GM12878 (cell line): Measurements from ENCODE around the gene CHERP. TPM values are rescaled to one million over a fixed set of nuclear protein-coding genes. Genes with fewer than 3 reads are reported as not detected.

Source experiments
- BACH1 ChIP-seq: fragments of 450-650 bp; IDR thresholded peaks from 2 replicates; pipeline ENCODE4 v1.6.1; 2017; ENCODE audit warnings: mild to moderate bottlenecking, borderline replicate concordance
- CREM ChIP-seq: IDR thresholded peaks from 2 replicates; pipeline ENCODE4 v1.6.1; 2014; ENCODE audit warnings: antibody characterized with exemption, low read depth
- EED ChIP-seq: sonication (generic); IDR thresholded peaks from 2 replicates; pipeline ENCODE4 v1.6.1; 2016; ENCODE audit warnings: antibody characterized with exemption, low read depth
- ESRRA ChIP-seq: IDR thresholded peaks from 2 replicates; pipeline ENCODE4 v1.6.1; 2012; ENCODE audit warnings: mild to moderate bottlenecking, low read length, improper control_type of control experiment
- FOXK2 ChIP-seq: fragments of 450-650 bp; IDR thresholded peaks from 2 replicates; pipeline ENCODE4 v1.6.1; 2017; ENCODE audit warnings: mild to moderate bottlenecking, moderate library complexity
- KAT2A ChIP-seq: conservative IDR thresholded peaks from 2 replicates; pipeline ENCODE4 v1.6.1; 2011; ENCODE audit warnings: low read depth, low read length; ENCODE audit not compliant: control insufficient read depth
- LARP7 ChIP-seq: fragments of 450-650 bp; IDR thresholded peaks from 2 replicates; pipeline ENCODE4 v1.6.1; 2017; ENCODE audit warnings: mild to moderate bottlenecking
- NFXL1 ChIP-seq: fragments of 450-650 bp; IDR thresholded peaks from 2 replicates; pipeline ENCODE4 v1.6.1; 2017; ENCODE audit warnings: antibody characterized with exemption, mild to moderate bottlenecking, borderline replicate concordance
- NKRF ChIP-seq: fragments of 450-650 bp; conservative IDR thresholded peaks from 2 replicates; pipeline ENCODE4 v1.6.1; 2017; ENCODE audit warnings: mild to moderate bottlenecking, moderate library complexity
- RBBP5 ChIP-seq: fragments of 200-600 bp; sonication (generic); conservative IDR thresholded peaks from 2 replicates; pipeline ENCODE4 v1.6.1; 2016
- SPI1 ChIP-seq: IDR thresholded peaks from 2 replicates; pipeline ENCODE4 v1.6.1; 2011; ENCODE audit warnings: low read depth, mild to moderate bottlenecking, low read length, moderate library complexity, borderline replicate concordance; ENCODE audit not compliant: insufficient read depth
- YY1 ChIP-seq: IDR thresholded peaks from 2 replicates; pipeline ENCODE4 v1.6.1; 2011; ENCODE audit warnings: low read depth, mild to moderate bottlenecking, low read length
- ZBTB4 ChIP-seq: fragments of 450-650 bp; formaldehyde crosslinking; IDR thresholded peaks from 2 replicates; pipeline ENCODE4 v1.4.0; 2022; ENCODE audit warnings: mild to moderate bottlenecking, moderate library complexity
- ZNF24 ChIP-seq: fragments of 450-650 bp; IDR thresholded peaks from 2 replicates; pipeline ENCODE4 v1.6.1; 2017; ENCODE audit warnings: antibody characterized with exemption, mild to moderate bottlenecking
- polyA plus RNA-seq, 11 experiments: library from polyadenylated mRNA; depleted of rRNA in 4 of 11; unstranded in 6 of 11; stranded (reverse) in 5 of 11; fragments of >200 nt; fragmentation: Nextera tagmentation in 4 of 11; fragmentation: Illumina TruSeq in 1 of 11; extraction: Ambion mirVana in 4 of 11; extraction: Trizol in 1 of 11; gene quantifications; 1 replicate in 1 of 11; 2 replicates in 10 of 11; pipeline versions ENCODE4 v1.2.1 to v1.2.3, GENCODE V29; 2011 to 2016; ENCODE audit warnings: inconsistent platforms in 2 of 11, missing spikeins in 2 of 11, low read depth in 1 of 11
- total RNA-seq, 4 experiments: library from RNA; depleted of rRNA in 3 of 4; stranded (reverse); fragments of >200 nt in 3 of 4; fragmentation: Illumina TruSeq in 1 of 4; extraction: Trizol in 1 of 4; gene quantifications; 2 replicates each; pipeline versions ENCODE4 v1.2.1 to v1.2.3, GENCODE V29; 2013 to 2021
- TF ChIP-seq, protein P1 (sequence below): fragments of 150-350 bp; IDR thresholded peaks from 2 replicates; pipeline ENCODE4 v1.6.1; 2016; ENCODE audit warnings: low read depth, low read length
- TF ChIP-seq, protein P2 (sequence below): fragments of 450-650 bp; IDR thresholded peaks from 2 replicates; pipeline ENCODE4 v1.6.1; 2018; ENCODE audit warnings: mild to moderate bottlenecking, low read depth, moderate library complexity; ENCODE audit not compliant: partially characterized antibody
- TF ChIP-seq, protein P3 (sequence below): fragments of 450-650 bp; IDR thresholded peaks from 2 replicates; pipeline ENCODE4 v1.6.1; 2017; ENCODE audit warnings: mild to moderate bottlenecking

The CHERP gene
- total and polyA plus RNA-seq, 10 of the 15 experiments (the other 5 are each of a cell fraction or from before 2014, with no cell fraction given): 0.66 to 65.3 (median 12.2) TPM

DNA sequence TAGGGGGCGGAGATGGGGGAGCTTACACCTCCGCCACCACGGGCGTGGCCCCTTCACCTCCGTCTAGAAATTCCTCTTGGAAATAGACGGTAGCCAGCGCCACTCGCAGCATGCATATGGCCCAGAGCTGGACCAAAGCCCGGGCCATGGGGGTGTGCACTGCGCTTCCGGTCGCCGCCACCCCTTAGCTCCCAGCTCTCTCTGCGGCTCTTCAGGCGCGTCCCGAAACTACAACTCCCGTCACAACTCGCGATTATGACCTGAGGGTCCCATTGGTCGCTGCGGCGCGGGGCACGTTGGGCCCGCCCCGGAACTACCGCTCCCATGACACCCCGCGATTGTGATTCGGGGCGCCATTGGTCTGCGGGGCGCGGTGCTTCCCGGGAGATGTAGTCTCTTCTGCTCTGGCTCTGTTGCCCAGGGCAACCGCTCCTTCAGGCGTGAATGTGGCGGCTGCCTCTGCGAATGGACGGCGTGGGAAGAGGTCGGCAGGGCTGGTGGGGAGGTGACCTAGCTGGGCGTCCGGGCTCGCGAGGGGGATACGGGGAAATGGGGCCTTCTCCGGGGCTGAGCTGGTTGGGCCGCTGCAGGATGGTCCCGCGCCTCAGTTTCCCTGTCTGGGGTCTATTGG is 46.1 kb downstream of the CHERP start, which contains the start of the genes C19orf44 and CALR3 (continued):
- TF ChIP-seq, protein P1, sequence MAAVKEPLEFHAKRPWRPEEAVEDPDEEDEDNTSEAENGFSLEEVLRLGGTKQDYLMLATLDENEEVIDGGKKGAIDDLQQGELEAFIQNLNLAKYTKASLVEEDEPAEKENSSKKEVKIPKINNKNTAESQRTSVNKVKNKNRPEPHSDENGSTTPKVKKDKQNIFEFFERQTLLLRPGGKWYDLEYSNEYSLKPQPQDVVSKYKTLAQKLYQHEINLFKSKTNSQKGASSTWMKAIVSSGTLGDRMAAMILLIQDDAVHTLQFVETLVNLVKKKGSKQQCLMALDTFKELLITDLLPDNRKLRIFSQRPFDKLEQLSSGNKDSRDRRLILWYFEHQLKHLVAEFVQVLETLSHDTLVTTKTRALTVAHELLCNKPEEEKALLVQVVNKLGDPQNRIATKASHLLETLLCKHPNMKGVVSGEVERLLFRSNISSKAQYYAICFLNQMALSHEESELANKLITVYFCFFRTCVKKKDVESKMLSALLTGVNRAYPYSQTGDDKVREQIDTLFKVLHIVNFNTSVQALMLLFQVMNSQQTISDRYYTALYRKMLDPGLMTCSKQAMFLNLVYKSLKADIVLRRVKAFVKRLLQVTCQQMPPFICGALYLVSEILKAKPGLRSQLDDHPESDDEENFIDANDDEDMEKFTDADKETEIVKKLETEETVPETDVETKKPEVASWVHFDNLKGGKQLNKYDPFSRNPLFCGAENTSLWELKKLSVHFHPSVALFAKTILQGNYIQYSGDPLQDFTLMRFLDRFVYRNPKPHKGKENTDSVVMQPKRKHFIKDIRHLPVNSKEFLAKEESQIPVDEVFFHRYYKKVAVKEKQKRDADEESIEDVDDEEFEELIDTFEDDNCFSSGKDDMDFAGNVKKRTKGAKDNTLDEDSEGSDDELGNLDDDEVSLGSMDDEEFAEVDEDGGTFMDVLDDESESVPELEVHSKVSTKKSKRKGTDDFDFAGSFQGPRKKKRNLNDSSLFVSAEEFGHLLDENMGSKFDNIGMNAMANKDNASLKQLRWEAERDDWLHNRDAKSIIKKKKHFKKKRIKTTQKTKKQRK: no peak; the same call in 1 of the 2 replicates
- TF ChIP-seq LARP7 (peak; percentile 70), ZBTB4 (CRISPR knock-in tag) (no peak), NKRF (peak; percentile 89), RBBP5 (no peak), CREM (peak; percentile 98), ZNF24 (no peak), FOXK2 (no peak), EED (no peak), ESRRA (peak; percentile 37; the same call in 1 of the 2 replicates), NFXL1 (no peak), YY1 (peak; percentile 96), BACH1 (no peak; the same call in 1 of the 2 replicates), KAT2A (no peak), SPI1 (no peak; the same call in 1 of the 2 replicates)
- TF ChIP-seq, protein P2, sequence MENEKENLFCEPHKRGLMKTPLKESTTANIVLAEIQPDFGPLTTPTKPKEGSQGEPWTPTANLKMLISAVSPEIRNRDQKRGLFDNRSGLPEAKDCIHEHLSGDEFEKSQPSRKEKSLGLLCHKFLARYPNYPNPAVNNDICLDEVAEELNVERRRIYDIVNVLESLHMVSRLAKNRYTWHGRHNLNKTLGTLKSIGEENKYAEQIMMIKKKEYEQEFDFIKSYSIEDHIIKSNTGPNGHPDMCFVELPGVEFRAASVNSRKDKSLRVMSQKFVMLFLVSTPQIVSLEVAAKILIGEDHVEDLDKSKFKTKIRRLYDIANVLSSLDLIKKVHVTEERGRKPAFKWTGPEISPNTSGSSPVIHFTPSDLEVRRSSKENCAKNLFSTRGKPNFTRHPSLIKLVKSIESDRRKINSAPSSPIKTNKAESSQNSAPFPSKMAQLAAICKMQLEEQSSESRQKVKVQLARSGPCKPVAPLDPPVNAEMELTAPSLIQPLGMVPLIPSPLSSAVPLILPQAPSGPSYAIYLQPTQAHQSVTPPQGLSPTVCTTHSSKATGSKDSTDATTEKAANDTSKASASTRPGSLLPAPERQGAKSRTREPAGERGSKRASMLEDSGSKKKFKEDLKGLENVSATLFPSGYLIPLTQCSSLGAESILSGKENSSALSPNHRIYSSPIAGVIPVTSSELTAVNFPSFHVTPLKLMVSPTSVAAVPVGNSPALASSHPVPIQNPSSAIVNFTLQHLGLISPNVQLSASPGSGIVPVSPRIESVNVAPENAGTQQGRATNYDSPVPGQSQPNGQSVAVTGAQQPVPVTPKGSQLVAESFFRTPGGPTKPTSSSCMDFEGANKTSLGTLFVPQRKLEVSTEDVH: peak; percentile 25
- TF ChIP-seq, protein P3, sequence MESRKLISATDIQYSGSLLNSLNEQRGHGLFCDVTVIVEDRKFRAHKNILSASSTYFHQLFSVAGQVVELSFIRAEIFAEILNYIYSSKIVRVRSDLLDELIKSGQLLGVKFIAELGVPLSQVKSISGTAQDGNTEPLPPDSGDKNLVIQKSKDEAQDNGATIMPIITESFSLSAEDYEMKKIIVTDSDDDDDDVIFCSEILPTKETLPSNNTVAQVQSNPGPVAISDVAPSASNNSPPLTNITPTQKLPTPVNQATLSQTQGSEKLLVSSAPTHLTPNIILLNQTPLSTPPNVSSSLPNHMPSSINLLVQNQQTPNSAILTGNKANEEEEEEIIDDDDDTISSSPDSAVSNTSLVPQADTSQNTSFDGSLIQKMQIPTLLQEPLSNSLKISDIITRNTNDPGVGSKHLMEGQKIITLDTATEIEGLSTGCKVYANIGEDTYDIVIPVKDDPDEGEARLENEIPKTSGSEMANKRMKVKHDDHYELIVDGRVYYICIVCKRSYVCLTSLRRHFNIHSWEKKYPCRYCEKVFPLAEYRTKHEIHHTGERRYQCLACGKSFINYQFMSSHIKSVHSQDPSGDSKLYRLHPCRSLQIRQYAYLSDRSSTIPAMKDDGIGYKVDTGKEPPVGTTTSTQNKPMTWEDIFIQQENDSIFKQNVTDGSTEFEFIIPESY: no peak; the same call in 1 of the 2 replicates
